HepG2 (cell line): ENCODE results near the gene COX6A2. TPM values are rescaled to one million over a fixed set of nuclear protein-coding genes. Genes with fewer than 3 reads are reported as not detected.

Experiments
- ATAC-seq: fragments of 200-7000 bp; cut with Tn5 transposase; 3 replicates; pipeline ENCODE4 v1.9.1; 2020; ENCODE audit warnings: mild to moderate bottlenecking, moderate library complexity
- BruUV-seq: library from RNA; stranded (reverse); fragments of 400-500 nt; replicated peaks from 2 replicates; lab custom pipeline; 2021; lab: Mats Ljungman, UMichigan
- CTCF ChIA-PET: fragments of 300-600 bp; formaldehyde crosslinking; extraction: SDS; loops from one replicate; lab custom pipeline; 2021; ENCODE audit warnings: low total read pairs, inconsistent platforms, low intra/inter-chr PET ratio; lab: Yijun Ruan, JAX
- POLR2A ChIA-PET: fragments of 350-600 bp; sonication (Branson Sonifier 250); formaldehyde crosslinking; loops from one replicate; lab custom pipeline; 2020; ENCODE audit warnings: antibody characterized with exemption, inconsistent platforms; lab: Yijun Ruan, JAX
- DNase-seq: peaks from one replicate; pipeline ENCODE4 v3.0.0-alpha.2; 2015; ENCODE audit warnings: low spot score
- FAIRE-seq: peaks from 3 replicates; lab custom pipeline; 2011; peaks lifted over from hg19 to GRCh38; lab: Jason Lieb, UNC
- H2AFZ ChIP-seq: one replicate; pipeline ENCODE4 v1.6.1; 2011; ENCODE audit warnings: low read length, inconsistent platforms
- H3K27ac ChIP-seq: fragments of 300-600 bp; 3 replicates; pipeline ENCODE4 v1.8.0; 2011; ENCODE audit warnings: mixed run types, mild to moderate bottlenecking, mixed read lengths, low read length, inconsistent platforms; ENCODE audit not compliant: insufficient read depth; ENCODE audit errors: extremely low read length
- H3K27me3 ChIP-seq, 2 experiments: fragments of 200-600 bp in 1 of 2; 2 replicates in 1 of 2; 3 replicates in 1 of 2; pipeline versions ENCODE4 v1.6.0 to v1.8.0; 2011; ENCODE audit warnings: low read length in 2 of 2, mild to moderate bottlenecking in 2 of 2, moderate library complexity in 2 of 2, inconsistent platforms in 1 of 2; ENCODE audit not compliant: insufficient read depth in 2 of 2, control insufficient read depth in 1 of 2
- H3K36me3 ChIP-seq, 2 experiments: fragments of 200-600 bp in 1 of 2; replicated peaks in 1 of 2; 2 replicates in 1 of 2; 3 replicates in 1 of 2; pipeline versions ENCODE4 v1.5.1 to v1.8.0; 2011; ENCODE audit warnings: low read length in 2 of 2, inconsistent platforms in 1 of 2; ENCODE audit not compliant: insufficient read depth in 2 of 2, control insufficient read depth in 1 of 2
- H3K4me1 ChIP-seq: 2 replicates; pipeline ENCODE4 v1.5.1; 2012; ENCODE audit warnings: low read length, inconsistent platforms; ENCODE audit not compliant: insufficient read depth
- H3K4me2 ChIP-seq: 2 replicates; pipeline ENCODE4 v1.6.0; 2011; ENCODE audit warnings: low read depth, low read length, inconsistent platforms
- H3K4me3 ChIP-seq, 3 experiments: fragments of 200-600 bp in 1 of 3; sonication (generic), shearing (Covaris generic) in 1 of 3; replicated peaks in 1 of 3; 2 replicates each; pipeline ENCODE4 v1.5.1; 2011 to 2016; ENCODE audit warnings: low read length in 3 of 3, inconsistent platforms in 2 of 3, low read depth in 2 of 3, mild to moderate bottlenecking in 2 of 3, control low read depth in 1 of 3, mixed read lengths in 1 of 3; ENCODE audit not compliant: insufficient read depth in 1 of 3
- H3K79me2 ChIP-seq: one replicate; pipeline ENCODE4 v1.6.1; 2011; ENCODE audit warnings: low read length, inconsistent platforms; ENCODE audit not compliant: insufficient read depth
- H3K9ac ChIP-seq: 2 replicates; pipeline ENCODE4 v1.6.0; 2011; ENCODE audit warnings: mild to moderate bottlenecking, low read depth, low read length, inconsistent platforms; ENCODE audit not compliant: insufficient read depth
- H3K9me3 ChIP-seq: 2 replicates; pipeline ENCODE4 v1.5.1; 2012; ENCODE audit warnings: mild to moderate bottlenecking, low read length
- H4K20me1 ChIP-seq: 2 replicates; pipeline ENCODE4 v1.6.0; 2011; ENCODE audit warnings: inconsistent platforms, mild to moderate bottlenecking, low read length, moderate library complexity; ENCODE audit not compliant: insufficient read depth
- BCL6 ChIP-seq: IDR thresholded peaks from 2 replicates; pipeline ENCODE4 v1.6.1; 2016; ENCODE audit warnings: missing genetic modification reagents, missing compliant biosample characterization
- ELF4 ChIP-seq: sonication (generic); formaldehyde crosslinking; IDR thresholded peaks from 2 replicates; pipeline ENCODE4 v1.5.0; 2020; ENCODE audit warnings: missing genetic modification reagents, mild to moderate bottlenecking, moderate library complexity, borderline replicate concordance
- ETS1 ChIP-seq: sonication (generic); formaldehyde crosslinking; IDR thresholded peaks from 2 replicates; pipeline ENCODE4 v1.4.0; 2020; ENCODE audit warnings: missing genetic modification reagents
- MTF2 ChIP-seq: sonication (generic); formaldehyde crosslinking; IDR thresholded peaks from 2 replicates; pipeline ENCODE4 v1.5.0; 2020; ENCODE audit warnings: missing genetic modification reagents, borderline replicate concordance
- NR2F1 ChIP-seq, 2 experiments: fragments of 450-650 bp in 1 of 2; formaldehyde crosslinking in 1 of 2; IDR thresholded peaks; 2 replicates each; pipeline versions ENCODE4 v1.5.0 to v1.6.1; 2016 to 2020; ENCODE audit warnings: mild to moderate bottlenecking in 1 of 2, missing compliant biosample characterization in 1 of 2, missing genetic modification reagents in 1 of 2, moderate library complexity in 1 of 2
- PAXIP1 ChIP-seq: sonication (generic); formaldehyde crosslinking; conservative IDR thresholded peaks from 2 replicates; pipeline ENCODE4 v1.4.0; 2020; ENCODE audit warnings: mild to moderate bottlenecking, missing genetic modification reagents, moderate library complexity
- PHF20 ChIP-seq: sonication (generic); formaldehyde crosslinking; IDR thresholded peaks from 2 replicates; pipeline ENCODE4 v1.5.0; 2020; ENCODE audit warnings: mild to moderate bottlenecking, missing genetic modification reagents
- RAD51 ChIP-seq: fragments of 450-650 bp; IDR thresholded peaks from 2 replicates; pipeline ENCODE4 v1.6.1; 2016; ENCODE audit warnings: borderline replicate concordance
- RARA ChIP-seq: IDR thresholded peaks from 2 replicates; pipeline ENCODE4 v1.6.1; 2016; ENCODE audit warnings: missing genetic modification reagents, missing compliant biosample characterization
- ZFP36L2 ChIP-seq: sonication (generic); formaldehyde crosslinking; IDR thresholded peaks from 2 replicates; pipeline ENCODE4 v1.4.0; 2020; ENCODE audit warnings: missing genetic modification reagents
- ZFP90 ChIP-seq: sonication (generic); formaldehyde crosslinking; IDR thresholded peaks from 2 replicates; pipeline ENCODE4 v1.8.0; 2022; ENCODE audit warnings: missing genetic modification reagents, mild to moderate bottlenecking, inconsistent platforms, borderline replicate concordance
- ZNF235 ChIP-seq: sonication (generic); formaldehyde crosslinking; IDR thresholded peaks from 2 replicates; pipeline ENCODE4 v1.8.1; 2023; ENCODE audit warnings: mild to moderate bottlenecking, missing genetic modification reagents, borderline replicate concordance
- ZNF7 ChIP-seq: IDR thresholded peaks from 2 replicates; pipeline ENCODE4 v1.6.1; 2016; ENCODE audit warnings: missing biosample characterization, missing genetic modification reagents
- ZNF773 ChIP-seq: sonication (generic); formaldehyde crosslinking; IDR thresholded peaks from 2 replicates; pipeline ENCODE4 v1.4.0; 2020; ENCODE audit warnings: missing genetic modification reagents, borderline replicate concordance
- WGBS: methylation state at CpG from one replicate; pipeline ENCODE4 v1.1.6; 2017; ENCODE audit warnings: low lambda C conversion rate; 5-methylcytosine and 5-hydroxymethylcytosine counted together
- in situ Hi-C: cut with HindIII; loops from 2 replicates; pipeline ENCODE4 v1.10.0; 2017; ENCODE audit warnings: low pct_unique_long_range_greater_than_20kb; ENCODE audit not compliant: extremely low pct_ligation_motif_present
- intact Hi-C: fragments of 100-400 bp; cut with micrococcal nuclease; formaldehyde crosslinking; loops from one replicate; pipeline ENCODE4 v1.10.0; 2022; ENCODE audit not compliant: unreplicated experiment
- polyA plus RNA-seq, 8 experiments: library from polyadenylated mRNA; depleted of rRNA in 3 of 8; stranded (reverse) in 7 of 8; unstranded in 1 of 8; fragments of >200 nt; fragmentation: Illumina TruSeq in 4 of 8; extraction: Trizol in 4 of 8; gene quantifications; 2 replicates each; pipeline versions ENCODE4 v1.2.1 to v1.2.3, GENCODE V29; 2011 to 2016; ENCODE audit warnings: low read depth in 4 of 8, missing spikeins in 1 of 8, mixed read lengths in 1 of 8; ENCODE audit not compliant: insufficient read depth in 1 of 8
- total RNA-seq, 5 experiments: library from RNA; depleted of rRNA; stranded (reverse); fragments of >200 nt; fragmentation: Illumina TruSeq; extraction: Trizol; gene quantifications; 2 replicates each; pipeline ENCODE4 v1.2.3, GENCODE V29; 2016; ENCODE audit warnings: low read depth in 1 of 5
- TF ChIP-seq, protein P1 (sequence below): sonication (generic); formaldehyde crosslinking; IDR thresholded peaks from 2 replicates; pipeline ENCODE4 v1.5.1; 2020; ENCODE audit warnings: mild to moderate bottlenecking, missing genetic modification reagents, moderate library complexity

Gene COX6A2
- total and polyA plus RNA-seq, 2 of the 13 experiments (the other 11 are each of a cell fraction or from before 2014, with no cell fraction given) = not detected

DNA sequence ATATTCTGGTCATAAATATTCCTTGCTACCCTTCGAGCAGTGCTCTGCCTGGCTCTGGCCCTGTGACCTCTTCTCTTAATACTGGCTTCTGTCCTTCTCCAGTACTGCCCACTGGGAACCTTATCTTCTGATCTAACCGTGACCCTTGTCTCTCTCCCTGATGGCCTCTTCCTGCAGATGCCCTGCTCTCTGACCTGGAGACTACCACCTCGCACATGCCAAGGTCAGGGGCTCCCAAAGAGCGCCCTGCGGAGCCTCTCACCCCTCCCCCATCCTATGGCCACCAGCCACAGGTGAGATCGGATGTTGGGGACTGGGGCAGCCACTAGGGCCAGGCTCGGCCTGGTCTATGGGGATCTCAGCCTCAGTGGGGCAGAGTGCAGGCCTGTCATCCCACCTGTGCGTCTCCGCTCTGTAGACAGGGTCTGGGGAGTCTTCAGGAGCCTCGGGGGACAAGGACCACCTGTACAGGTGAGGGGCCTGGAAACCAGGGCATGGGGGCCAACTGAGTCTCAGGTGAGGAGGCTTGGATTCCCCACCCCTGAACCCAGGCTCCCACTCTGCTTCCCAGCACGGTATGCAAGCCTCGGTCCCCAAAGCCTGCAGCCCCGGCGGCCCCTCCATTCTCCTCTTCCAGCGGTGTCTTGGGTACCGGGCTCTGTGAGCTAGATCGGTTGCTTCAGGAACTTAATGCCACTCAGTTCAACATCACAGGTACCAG is 45.3 kb upstream of the COX6A2 start:
- DNase-seq (no peak), FAIRE-seq (no peak), ATAC-seq (no peak)
- no peak overlapping the region for H2AFZ ChIP-seq
- H3K4me1 ChIP-seq = peaks cover 55% of the 10 kb centered on the region
- no peak overlapping the region for H3K9ac ChIP-seq
- no peak overlapping the region for H3K4me3 ChIP-seq
- H3K4me2 ChIP-seq = no peak overlapping the region
- BruUV-seq = no TSS peak
- no peaks in the 10 kb centered on the region for H3K79me2 ChIP-seq
- in situ Hi-C loops = no loop called here
- intact Hi-C loops = no loop called here
- WGBS = 70% methylated on average over 16 of the region's 17 CpGs
- ChIA-PET CTCF (no interaction called here), POLR2A (interaction anchor here (0.6 to 0.7 kb wide), 2 partner anchors 13 to 15 kb away, joined by 4 to 7 read pairs; partner anchors contain the start of gene ARMC5)
- no peak overlapping the region for H3K27ac ChIP-seq
- no peaks in the 10 kb centered on the region for H3K36me3 ChIP-seq
- H3K9me3 ChIP-seq = no peaks in the 10 kb centered on the region
- peaks cover 0 to 7% of the 10 kb centered on the region in 2 experiments; a peak in 1 of 5 replicates for H3K27me3 ChIP-seq
- H4K20me1 ChIP-seq = no peaks in the 10 kb centered on the region
- no peak for TF ChIP-seq MTF2 (CRISPR knock-in tag)
- no peak for TF ChIP-seq RAD51
- TF ChIP-seq ZNF7 = no peak
- TF ChIP-seq ETS1 = no peak
- TF ChIP-seq ELF4 = no peak
- TF ChIP-seq BCL6 (CRISPR knock-in tag) = peak; percentile 59
- no peak for TF ChIP-seq ZFP90 (CRISPR knock-in tag)
- 0 out of 4 replicates have a peak, but pooled peaks of 1 of the 2 experiments have one; percentile 39 for TF ChIP-seq NR2F1 (CRISPR knock-in tag; IDR thresholded peaks at IDR 0.05)
- TF ChIP-seq ZNF773 (CRISPR knock-in tag) = 0 out of 2 replicates have a peak, but pooled peaks have one; percentile 21
- TF ChIP-seq ZFP36L2 (CRISPR knock-in tag) = no peak
- TF ChIP-seq, protein P1, sequence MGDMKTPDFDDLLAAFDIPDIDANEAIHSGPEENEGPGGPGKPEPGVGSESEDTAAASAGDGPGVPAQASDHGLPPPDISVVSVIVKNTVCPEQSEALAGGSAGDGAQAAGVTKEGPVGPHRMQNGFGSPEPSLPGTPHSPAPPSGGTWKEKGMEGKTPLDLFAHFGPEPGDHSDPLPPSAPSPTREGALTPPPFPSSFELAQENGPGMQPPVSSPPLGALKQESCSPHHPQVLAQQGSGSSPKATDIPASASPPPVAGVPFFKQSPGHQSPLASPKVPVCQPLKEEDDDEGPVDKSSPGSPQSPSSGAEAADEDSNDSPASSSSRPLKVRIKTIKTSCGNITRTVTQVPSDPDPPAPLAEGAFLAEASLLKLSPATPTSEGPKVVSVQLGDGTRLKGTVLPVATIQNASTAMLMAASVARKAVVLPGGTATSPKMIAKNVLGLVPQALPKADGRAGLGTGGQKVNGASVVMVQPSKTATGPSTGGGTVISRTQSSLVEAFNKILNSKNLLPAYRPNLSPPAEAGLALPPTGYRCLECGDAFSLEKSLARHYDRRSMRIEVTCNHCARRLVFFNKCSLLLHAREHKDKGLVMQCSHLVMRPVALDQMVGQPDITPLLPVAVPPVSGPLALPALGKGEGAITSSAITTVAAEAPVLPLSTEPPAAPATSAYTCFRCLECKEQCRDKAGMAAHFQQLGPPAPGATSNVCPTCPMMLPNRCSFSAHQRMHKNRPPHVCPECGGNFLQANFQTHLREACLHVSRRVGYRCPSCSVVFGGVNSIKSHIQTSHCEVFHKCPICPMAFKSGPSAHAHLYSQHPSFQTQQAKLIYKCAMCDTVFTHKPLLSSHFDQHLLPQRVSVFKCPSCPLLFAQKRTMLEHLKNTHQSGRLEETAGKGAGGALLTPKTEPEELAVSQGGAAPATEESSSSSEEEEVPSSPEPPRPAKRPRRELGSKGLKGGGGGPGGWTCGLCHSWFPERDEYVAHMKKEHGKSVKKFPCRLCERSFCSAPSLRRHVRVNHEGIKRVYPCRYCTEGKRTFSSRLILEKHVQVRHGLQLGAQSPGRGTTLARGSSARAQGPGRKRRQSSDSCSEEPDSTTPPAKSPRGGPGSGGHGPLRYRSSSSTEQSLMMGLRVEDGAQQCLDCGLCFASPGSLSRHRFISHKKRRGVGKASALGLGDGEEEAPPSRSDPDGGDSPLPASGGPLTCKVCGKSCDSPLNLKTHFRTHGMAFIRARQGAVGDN = 0 out of 2 replicates have a peak, but pooled peaks have one; percentile 1
- TF ChIP-seq ZNF235 (CRISPR knock-in tag) = no peak
- peak; percentile 79 for TF ChIP-seq RARA
- peak; percentile 26; the same call in 1 of the 2 replicates for TF ChIP-seq PAXIP1
- no peak for TF ChIP-seq PHF20 (CRISPR knock-in tag)
